MM.1S (cell line): Measurements from ENCODE around the gene CACNG6.

Source experiments
- DNase-seq: peaks from one replicate; pipeline ENCODE4 v3.0.0-alpha.2; 2015
- H2AFZ ChIP-seq: fragments of 300-600 bp; sonication (generic); 2 replicates; pipeline ENCODE4 v1.6.0; 2016; ENCODE audit warnings: antibody characterized with exemption, low read length
- H3F3A ChIP-seq: fragments of 300-600 bp; sonication (generic); 2 replicates; pipeline ENCODE4 v1.6.1; 2016; ENCODE audit warnings: mild to moderate bottlenecking, antibody characterized with exemption, low read length, moderate library complexity, mixed read lengths; ENCODE audit not compliant: insufficient read depth
- H3K27ac ChIP-seq: fragments of 300-600 bp; sonication (generic); 2 replicates; pipeline ENCODE4 v1.5.1; 2016; ENCODE audit warnings: mild to moderate bottlenecking, low read length
- H3K27me3 ChIP-seq: fragments of 300-600 bp; sonication (generic); replicated peaks from 2 replicates; pipeline ENCODE4 v1.6.0; 2016; ENCODE audit warnings: low read length; ENCODE audit not compliant: insufficient read depth
- H3K36me3 ChIP-seq: fragments of 300-600 bp; sonication (generic); replicated peaks from 2 replicates; pipeline ENCODE4 v1.6.1; 2016; ENCODE audit warnings: mild to moderate bottlenecking, low read length, mixed read lengths; ENCODE audit not compliant: insufficient read depth
- H3K4me1 ChIP-seq: fragments of 300-600 bp; sonication (generic); 2 replicates; pipeline ENCODE4 v1.6.1; 2016; ENCODE audit warnings: low read length, mixed read lengths
- H3K4me2 ChIP-seq: fragments of 300-600 bp; sonication (generic); 2 replicates; pipeline ENCODE4 v1.6.0; 2016; ENCODE audit warnings: low read depth, low read length
- H3K4me3 ChIP-seq: fragments of 300-600 bp; sonication (generic); 2 replicates; pipeline ENCODE4 v1.5.1; 2016; ENCODE audit warnings: low read length, mixed read lengths
- H3K79me2 ChIP-seq: fragments of 300-600 bp; sonication (generic); 2 replicates; pipeline ENCODE4 v1.6.1; 2016; ENCODE audit warnings: mixed run types, low read length, mixed read lengths
- H3K9ac ChIP-seq: fragments of 300-600 bp; sonication (generic); 2 replicates; pipeline ENCODE4 v1.6.1; 2016; ENCODE audit warnings: low read length, mixed read lengths
- H3K9me2 ChIP-seq: fragments of 300-600 bp; sonication (generic); replicated peaks from 2 replicates; pipeline ENCODE4 v1.6.1; 2016; ENCODE audit warnings: mild to moderate bottlenecking, low read length, mixed read lengths; ENCODE audit not compliant: insufficient read depth
- H3K9me3 ChIP-seq: fragments of 300-600 bp; sonication (generic); replicated peaks from 2 replicates; pipeline ENCODE4 v1.6.1; 2016; ENCODE audit warnings: mild to moderate bottlenecking, low read length, mixed read lengths; ENCODE audit not compliant: insufficient read depth
- H4K20me1 ChIP-seq: fragments of 300-600 bp; sonication (generic); 2 replicates; pipeline ENCODE4 v1.6.1; 2016; ENCODE audit warnings: mild to moderate bottlenecking, low read length, moderate library complexity, mixed read lengths; ENCODE audit not compliant: insufficient read depth
- EZH2 ChIP-seq: fragments of 300-600 bp; sonication (generic); optimal IDR thresholded peaks from 2 replicates; pipeline ENCODE3; 2017; ENCODE audit warnings: low read depth, mild to moderate bottlenecking, antibody characterized with exemption, low read length, mixed read lengths
- EZH2phosphoT487 ChIP-seq: fragments of 300-600 bp; sonication (generic); IDR thresholded peaks from 2 replicates; pipeline ENCODE4 v1.6.1; 2018; ENCODE audit warnings: antibody characterized with exemption, low read length
- TF ChIP-seq, protein P1 (sequence below): fragments of 300-600 bp; sonication (generic); IDR thresholded peaks from 2 replicates; pipeline ENCODE4 v1.5.1; 2016; ENCODE audit warnings: antibody characterized with exemption, low read length, mixed read lengths

CACNG6 gene

GRCh38 chr19:53982001-53982451 lies 9.4 kb upstream of the CACNG6 start:
- Histone ChIP-seq H3K36me3 (no peaks in the 10 kb centered on the region), H3F3A (no peaks in the 10 kb centered on the region), H3K9me2 (no peaks in the 10 kb centered on the region), H4K20me1 (no peaks in the 10 kb centered on the region), H3K27ac (no peak overlapping the region), H3K9ac (no peak overlapping the region), H3K4me1 (no peaks in the 10 kb centered on the region), H3K27me3 (no peaks in the 10 kb centered on the region), H3K9me3 (no peaks in the 10 kb centered on the region), H3K79me2 (no peaks in the 10 kb centered on the region), H3K4me2 (no peak overlapping the region), H2AFZ (no peak overlapping the region), H3K4me3 (no peak overlapping the region)
- no peak for DNase-seq
- TF ChIP-seq EZH2phosphoT487 (no peak), EZH2 (no peak)
- TF ChIP-seq, protein P1, sequence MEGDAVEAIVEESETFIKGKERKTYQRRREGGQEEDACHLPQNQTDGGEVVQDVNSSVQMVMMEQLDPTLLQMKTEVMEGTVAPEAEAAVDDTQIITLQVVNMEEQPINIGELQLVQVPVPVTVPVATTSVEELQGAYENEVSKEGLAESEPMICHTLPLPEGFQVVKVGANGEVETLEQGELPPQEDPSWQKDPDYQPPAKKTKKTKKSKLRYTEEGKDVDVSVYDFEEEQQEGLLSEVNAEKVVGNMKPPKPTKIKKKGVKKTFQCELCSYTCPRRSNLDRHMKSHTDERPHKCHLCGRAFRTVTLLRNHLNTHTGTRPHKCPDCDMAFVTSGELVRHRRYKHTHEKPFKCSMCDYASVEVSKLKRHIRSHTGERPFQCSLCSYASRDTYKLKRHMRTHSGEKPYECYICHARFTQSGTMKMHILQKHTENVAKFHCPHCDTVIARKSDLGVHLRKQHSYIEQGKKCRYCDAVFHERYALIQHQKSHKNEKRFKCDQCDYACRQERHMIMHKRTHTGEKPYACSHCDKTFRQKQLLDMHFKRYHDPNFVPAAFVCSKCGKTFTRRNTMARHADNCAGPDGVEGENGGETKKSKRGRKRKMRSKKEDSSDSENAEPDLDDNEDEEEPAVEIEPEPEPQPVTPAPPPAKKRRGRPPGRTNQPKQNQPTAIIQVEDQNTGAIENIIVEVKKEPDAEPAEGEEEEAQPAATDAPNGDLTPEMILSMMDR: no peak

DNA sequence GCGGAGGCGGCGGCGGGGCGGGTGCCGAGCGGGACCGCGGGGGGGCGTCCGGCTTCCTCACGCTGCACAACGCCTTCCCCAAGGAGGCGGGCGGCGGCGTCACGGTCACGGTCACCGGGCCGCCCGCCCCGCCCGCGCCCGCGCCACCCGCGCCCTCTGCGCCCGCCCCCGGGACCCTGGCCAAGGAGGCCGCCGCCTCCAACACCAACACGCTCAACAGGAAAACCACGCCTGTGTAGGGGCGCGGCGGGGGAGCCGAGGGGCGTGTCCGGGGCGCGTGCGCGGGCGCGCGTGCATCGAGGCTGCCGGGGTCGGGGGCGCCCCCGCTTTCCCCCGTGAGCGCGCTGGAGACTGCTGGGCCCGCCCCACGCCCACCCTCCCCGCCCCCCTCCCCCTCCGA lies 8.8 kb upstream of the CACNG6 start:
- no peaks in the 10 kb centered on the region for H3F3A ChIP-seq
- H3K4me3 ChIP-seq: no peak overlapping the region
- H3K27ac ChIP-seq: no peak overlapping the region
- TF ChIP-seq EZH2 (no peak), EZH2phosphoT487 (no peak)
- TF ChIP-seq, protein P1: no peak
- H3K9me2 ChIP-seq: no peaks in the 10 kb centered on the region
- no peaks in the 10 kb centered on the region; the same call in 1 of the 2 replicates for H3K27me3 ChIP-seq
- no peaks in the 10 kb centered on the region for H4K20me1 ChIP-seq
- no peak overlapping the region for H3K9ac ChIP-seq
- no peak for DNase-seq
- no peak overlapping the region for H3K4me2 ChIP-seq
- no peaks in the 10 kb centered on the region for H3K36me3 ChIP-seq
- no peak overlapping the region for H2AFZ ChIP-seq
- H3K9me3 ChIP-seq: no peaks in the 10 kb centered on the region
- H3K79me2 ChIP-seq: no peaks in the 10 kb centered on the region
- H3K4me1 ChIP-seq: no peaks in the 10 kb centered on the region

GRCh38 chr19:53983457-53984289 lies 7.8 kb upstream of the CACNG6 start:
- H3K4me3 ChIP-seq: no peak overlapping the region
- H3K27me3 ChIP-seq: peaks cover under 1% of the 10 kb centered on the region; the same call in 1 of the 2 replicates
- no peaks in the 10 kb centered on the region for H3K9me3 ChIP-seq
- H4K20me1 ChIP-seq: no peaks in the 10 kb centered on the region
- no peaks in the 10 kb centered on the region for H3K79me2 ChIP-seq
- no peak overlapping the region for H3K4me2 ChIP-seq
- no peak for DNase-seq
- no peaks in the 10 kb centered on the region for H3K9me2 ChIP-seq
- no peak overlapping the region for H2AFZ ChIP-seq
- H3K36me3 ChIP-seq: no peaks in the 10 kb centered on the region
- no peak overlapping the region for H3K9ac ChIP-seq
- H3K27ac ChIP-seq: no peak overlapping the region
- TF ChIP-seq EZH2 (no peak), EZH2phosphoT487 (no peak)
- TF ChIP-seq, protein P1: no peak
- H3F3A ChIP-seq: no peaks in the 10 kb centered on the region
- no peaks in the 10 kb centered on the region for H3K4me1 ChIP-seq
